Measurements from ENCODE around the gene C1orf159.

The C1orf159 gene

DNA sequence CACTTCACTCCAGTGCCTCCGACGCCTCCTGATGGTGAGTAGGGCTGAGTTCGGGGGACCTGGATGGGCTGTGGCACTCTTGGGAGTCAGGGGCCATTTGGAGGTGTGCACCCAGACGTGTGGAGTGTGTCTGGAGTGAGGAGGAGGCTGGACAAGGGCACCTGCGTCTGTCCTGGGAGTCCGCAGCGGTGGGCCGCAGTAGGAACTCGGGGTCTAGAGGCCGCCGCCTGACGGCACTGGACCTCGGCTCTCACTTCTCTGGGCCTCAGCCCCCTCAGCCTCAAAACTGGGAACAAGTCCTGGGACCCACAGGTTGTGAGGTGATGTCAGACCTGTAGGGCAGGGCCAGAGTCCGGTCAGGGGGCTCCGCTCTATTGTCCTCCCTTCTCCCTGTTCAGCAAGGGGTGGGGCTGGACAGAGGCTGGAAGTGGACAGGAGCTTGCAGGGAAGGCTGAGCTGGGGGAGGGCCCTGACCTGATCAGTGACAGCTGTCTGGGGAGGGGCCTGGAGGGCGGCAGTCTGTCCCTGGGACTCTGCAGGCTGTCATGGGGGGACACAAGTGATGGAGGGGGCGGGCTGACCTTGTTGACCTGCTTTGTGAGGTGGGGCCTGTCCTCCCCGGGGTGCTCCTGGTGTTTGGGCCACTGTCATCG, 80.5 kb downstream of the C1orf159 start:
- no peak overlapping the region for H3K27ac ChIP-seq
- no peak overlapping the region for H3K4me3 ChIP-seq (ENCODE audit: low read depth in 1 of 2, low read length in 1 of 2)
- H3K4me1 ChIP-seq (ENCODE audit: control insufficient read depth in 1 of 2, insufficient read depth in 1 of 2, low read depth in 1 of 2, low read length in 1 of 2), result peaks cover 11 to 20% of the 10 kb centered on the region in 2 experiments
- no peaks in the 10 kb centered on the region for H3K36me3 ChIP-seq
- TF ChIP-seq, protein P1, sequence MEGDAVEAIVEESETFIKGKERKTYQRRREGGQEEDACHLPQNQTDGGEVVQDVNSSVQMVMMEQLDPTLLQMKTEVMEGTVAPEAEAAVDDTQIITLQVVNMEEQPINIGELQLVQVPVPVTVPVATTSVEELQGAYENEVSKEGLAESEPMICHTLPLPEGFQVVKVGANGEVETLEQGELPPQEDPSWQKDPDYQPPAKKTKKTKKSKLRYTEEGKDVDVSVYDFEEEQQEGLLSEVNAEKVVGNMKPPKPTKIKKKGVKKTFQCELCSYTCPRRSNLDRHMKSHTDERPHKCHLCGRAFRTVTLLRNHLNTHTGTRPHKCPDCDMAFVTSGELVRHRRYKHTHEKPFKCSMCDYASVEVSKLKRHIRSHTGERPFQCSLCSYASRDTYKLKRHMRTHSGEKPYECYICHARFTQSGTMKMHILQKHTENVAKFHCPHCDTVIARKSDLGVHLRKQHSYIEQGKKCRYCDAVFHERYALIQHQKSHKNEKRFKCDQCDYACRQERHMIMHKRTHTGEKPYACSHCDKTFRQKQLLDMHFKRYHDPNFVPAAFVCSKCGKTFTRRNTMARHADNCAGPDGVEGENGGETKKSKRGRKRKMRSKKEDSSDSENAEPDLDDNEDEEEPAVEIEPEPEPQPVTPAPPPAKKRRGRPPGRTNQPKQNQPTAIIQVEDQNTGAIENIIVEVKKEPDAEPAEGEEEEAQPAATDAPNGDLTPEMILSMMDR (IDR thresholded peaks at IDR 0.05), result no peak
- H3K27me3 ChIP-seq, result peaks cover 98% of the 10 kb centered on the region
- no peaks in the 10 kb centered on the region for H3K9me3 ChIP-seq

DNA sequence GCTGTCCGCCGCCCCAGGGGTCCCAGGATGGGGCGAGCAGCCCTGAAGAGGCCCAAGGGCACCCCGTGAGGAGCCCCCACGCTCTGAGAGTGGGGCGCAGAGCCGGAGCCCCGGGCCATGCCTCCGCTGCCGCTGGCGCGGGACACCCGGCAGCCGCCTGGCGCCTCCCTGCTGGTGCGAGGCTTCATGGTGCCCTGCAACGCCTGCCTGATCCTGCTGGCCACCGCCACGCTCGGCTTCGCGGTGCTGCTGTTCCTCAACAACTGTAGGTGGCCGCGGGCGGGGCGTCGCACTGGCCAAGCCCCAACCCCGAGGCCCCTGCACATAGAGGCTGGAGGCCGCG, 81.5 kb downstream of the C1orf159 start:
- no peak overlapping the region for H3K4me3 ChIP-seq (ENCODE audit: low read depth in 1 of 2, low read length in 1 of 2)
- TF ChIP-seq, protein P1 (IDR thresholded peaks at IDR 0.05), result no peak
- peaks cover 88% of the 10 kb centered on the region for H3K27me3 ChIP-seq
- H3K27ac ChIP-seq, result no peak overlapping the region
- H3K36me3 ChIP-seq, result no peaks in the 10 kb centered on the region
- H3K9me3 ChIP-seq, result no peaks in the 10 kb centered on the region
- peaks cover 4 to 15% of the 10 kb centered on the region in 2 experiments for H3K4me1 ChIP-seq (ENCODE audit: control insufficient read depth in 1 of 2, insufficient read depth in 1 of 2, low read depth in 1 of 2, low read length in 1 of 2)

DNA sequence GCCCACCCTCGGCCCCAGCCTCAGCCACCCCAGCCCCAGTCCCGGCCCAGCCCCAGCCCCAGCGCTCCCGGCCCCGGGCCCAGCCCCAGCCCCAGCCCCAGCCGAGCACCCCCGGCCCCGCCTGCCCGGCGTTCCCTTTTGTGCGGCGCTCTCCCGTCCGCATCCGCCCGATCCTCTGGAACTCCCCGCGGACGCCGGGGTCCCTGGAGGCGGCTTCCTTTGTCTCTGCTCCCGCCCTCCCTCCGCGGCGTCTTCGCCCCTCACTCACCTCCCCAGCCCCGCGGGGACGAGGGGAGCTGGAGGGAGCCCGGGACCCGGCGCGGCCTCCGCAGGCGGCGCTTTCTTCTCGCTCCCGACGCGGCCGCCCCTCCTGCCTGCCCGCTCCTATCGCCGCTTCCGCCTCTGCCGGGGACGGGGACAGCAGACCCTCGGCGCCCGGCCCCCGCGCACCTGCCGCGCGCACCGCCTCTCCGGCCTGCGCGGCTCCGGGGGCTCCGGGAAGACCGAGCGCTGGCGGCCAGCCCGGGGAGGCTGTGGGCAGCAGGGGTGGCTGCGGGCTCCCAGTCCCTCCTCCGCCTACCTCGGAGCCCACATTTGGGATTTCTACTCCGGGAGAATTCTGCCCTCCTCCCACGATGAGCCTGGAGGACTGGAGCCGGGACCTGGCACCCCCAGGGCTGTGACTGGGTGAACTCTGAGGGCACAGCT, 82.0 kb downstream of the C1orf159 start:
- Histone ChIP-seq H3K27ac (no peak overlapping the region), H3K4me3 (ENCODE audit: low read depth in 1 of 2, low read length in 1 of 2) (no peak overlapping the region), H3K9me3 (no peaks in the 10 kb centered on the region), H3K27me3 (peaks cover 83% of the 10 kb centered on the region), H3K36me3 (no peaks in the 10 kb centered on the region), H3K4me1 (ENCODE audit: control insufficient read depth in 1 of 2, insufficient read depth in 1 of 2, low read depth in 1 of 2, low read length in 1 of 2) (peaks cover 4 to 15% of the 10 kb centered on the region in 2 experiments)
- TF ChIP-seq, protein P1 (IDR thresholded peaks at IDR 0.05), result no peak

DNA sequence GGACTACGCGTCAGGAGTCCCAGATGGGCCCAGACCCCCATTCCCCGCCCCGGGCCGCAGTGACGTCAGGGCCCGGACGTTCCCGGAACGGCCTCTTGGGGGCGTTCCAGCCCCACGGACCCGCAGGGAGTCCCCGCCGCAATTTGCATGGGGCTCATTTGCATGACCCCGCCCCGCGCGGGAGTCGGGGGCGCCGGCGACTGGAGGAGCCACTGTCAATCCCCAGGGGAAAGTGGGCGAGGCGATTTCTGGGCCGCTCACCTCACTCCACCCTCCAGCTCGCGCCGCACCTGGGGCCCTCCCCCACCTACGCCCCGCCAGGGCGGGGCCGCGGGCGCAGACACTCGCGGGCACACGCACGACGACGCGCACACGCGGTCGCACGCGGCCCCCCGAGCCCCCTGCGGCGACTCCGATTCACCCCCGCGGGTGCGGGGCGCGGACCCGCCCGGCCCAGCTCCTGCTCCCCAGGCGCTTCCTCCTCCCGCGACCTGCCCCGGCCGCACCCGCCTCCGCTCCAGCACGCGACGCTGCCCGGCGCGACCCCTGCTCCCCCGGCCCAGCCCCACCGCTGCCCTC, 82.8 kb downstream of the C1orf159 start:
- TF ChIP-seq, protein P1 (IDR thresholded peaks at IDR 0.05), result no peak
- H3K9me3 ChIP-seq, result no peaks in the 10 kb centered on the region
- peaks cover 4 to 15% of the 10 kb centered on the region in 2 experiments for H3K4me1 ChIP-seq (ENCODE audit: control insufficient read depth in 1 of 2, insufficient read depth in 1 of 2, low read depth in 1 of 2, low read length in 1 of 2)
- peaks cover 76% of the 10 kb centered on the region for H3K27me3 ChIP-seq
- H3K4me3 ChIP-seq (ENCODE audit: low read depth in 1 of 2, low read length in 1 of 2), result peak overlapping the region; percentile 38 to 49
- no peak overlapping the region for H3K27ac ChIP-seq
- no peaks in the 10 kb centered on the region for H3K36me3 ChIP-seq

DNA sequence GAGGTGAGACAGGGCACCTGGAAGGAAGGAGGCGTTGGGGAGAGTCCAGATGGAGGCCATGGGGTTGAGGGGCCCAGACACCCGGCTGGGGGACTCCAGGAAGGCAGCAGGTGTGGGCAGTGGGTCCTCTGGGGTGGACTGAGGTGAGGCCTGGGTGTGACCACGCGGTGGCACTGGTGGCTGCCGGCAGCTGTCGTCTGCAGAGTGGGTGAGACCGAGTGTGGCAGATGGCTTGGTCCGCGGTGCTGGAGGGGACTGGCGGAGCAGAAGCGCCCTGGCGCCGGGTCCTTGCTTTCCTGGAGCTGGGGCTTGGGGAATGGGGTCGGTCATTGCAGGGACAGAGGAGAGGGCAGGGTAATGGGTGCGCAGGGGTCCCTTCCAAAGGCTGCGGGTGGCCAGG, 83.5 kb downstream of the C1orf159 start:
- Histone ChIP-seq H3K4me1 (ENCODE audit: control insufficient read depth in 1 of 2, insufficient read depth in 1 of 2, low read depth in 1 of 2, low read length in 1 of 2) (peaks cover 4 to 15% of the 10 kb centered on the region in 2 experiments), H3K27me3 (peaks cover 76% of the 10 kb centered on the region), H3K4me3 (ENCODE audit: low read depth in 1 of 2, low read length in 1 of 2) (no peak overlapping the region), H3K36me3 (no peaks in the 10 kb centered on the region), H3K27ac (no peak overlapping the region), H3K9me3 (no peaks in the 10 kb centered on the region)
- TF ChIP-seq, protein P1 (IDR thresholded peaks at IDR 0.05), result no peak

All from neutrophil (primary cell).